K562 (cell line): ENCODE data around the gene ATP5MK. TPM values are rescaled to one million over a fixed set of nuclear protein-coding genes. Genes with fewer than 3 reads are reported as not detected.

Experiments
- BHLHE40 ChIP-seq: IDR thresholded peaks from 2 replicates; pipeline ENCODE4 v1.6.1; 2011; ENCODE audit warnings: low read length, improper control_type of control experiment
- CBFA2T3 ChIP-seq: fragments of 450-650 bp; IDR thresholded peaks from 2 replicates; pipeline ENCODE4 v1.6.1; 2017
- CHD4 ChIP-seq: fragments of 200-600 bp; sonication (generic); IDR thresholded peaks from 3 replicates; pipeline ENCODE4 v1.6.1; 2012; ENCODE audit warnings: low read depth, mild to moderate bottlenecking, mixed read lengths, low read length, inconsistent platforms; ENCODE audit not compliant: insufficient read depth, insufficient replicate concordance, poor library complexity, severe bottlenecking
- CTBP1 ChIP-seq: fragments of 450-650 bp; IDR thresholded peaks from 2 replicates; pipeline ENCODE4 v1.6.1; 2016; ENCODE audit warnings: borderline replicate concordance
- ELF1 ChIP-seq: fragments of 200-800 bp; sonication (Bioruptor generic); IDR thresholded peaks from 2 replicates; pipeline ENCODE4 v1.6.1; 2016; ENCODE audit warnings: missing genetic modification characterization, missing compliant biosample characterization
- HDAC1 ChIP-seq, 2 experiments: fragments of 450-650 bp; IDR thresholded peaks; 2 replicates each; pipeline ENCODE4 v1.6.1; 2016 to 2017; ENCODE audit warnings: inconsistent platforms in 1 of 2, mild to moderate bottlenecking in 1 of 2, moderate library complexity in 1 of 2
- HDAC2 ChIP-seq: fragments of 450-650 bp; IDR thresholded peaks from 2 replicates; pipeline ENCODE4 v1.6.1; 2016; ENCODE audit warnings: mild to moderate bottlenecking
- ILF3 ChIP-seq: fragments of 450-650 bp; IDR thresholded peaks from 2 replicates; pipeline ENCODE4 v1.6.1; 2018; ENCODE audit warnings: antibody characterized with exemption, mild to moderate bottlenecking, moderate library complexity, borderline replicate concordance
- LCOR ChIP-seq: sonication (generic); formaldehyde crosslinking; IDR thresholded peaks from 2 replicates; pipeline ENCODE4 v1.8.0; 2022; ENCODE audit warnings: mild to moderate bottlenecking, missing genetic modification reagents
- MECOM ChIP-seq: fragments of 250-450 bp; sonication (Bioruptor Pico); IDR thresholded peaks from 2 replicates; pipeline ENCODE4 v1.8.0; 2022; ENCODE audit warnings: inconsistent platforms
- POLR3A ChIP-seq: IDR thresholded peaks from 2 replicates; pipeline ENCODE4 v1.6.1; 2011; ENCODE audit warnings: borderline replicate concordance, mild to moderate bottlenecking, moderate library complexity; ENCODE audit not compliant: insufficient read length, insufficient read depth; ENCODE audit errors: extremely low read depth
- PRPF4 ChIP-seq: fragments of 200-400 bp; formaldehyde crosslinking; IDR thresholded peaks from one replicate; pipeline ENCODE4 v1.6.1; 2017; ENCODE audit warnings: low read length, low read depth, mild to moderate bottlenecking; ENCODE audit not compliant: insufficient read depth, poor library complexity, severe bottlenecking
- PURB ChIP-seq: sonication (generic); formaldehyde crosslinking; IDR thresholded peaks from 2 replicates; pipeline ENCODE4 v1.9.0; 2021; ENCODE audit warnings: low read depth, mild to moderate bottlenecking, missing genetic modification reagents
- RBFOX2 ChIP-seq: fragments of 200-400 bp; formaldehyde crosslinking; IDR thresholded peaks from 2 replicates; pipeline ENCODE4 v1.6.1; 2017; ENCODE audit warnings: low read depth, mild to moderate bottlenecking, low read length, moderate library complexity
- ZBTB8A ChIP-seq: fragments of 450-650 bp; IDR thresholded peaks from 2 replicates; pipeline ENCODE4 v1.6.1; 2018; ENCODE audit warnings: mild to moderate bottlenecking, moderate library complexity; ENCODE audit not compliant: partially characterized antibody
- ZFP36 ChIP-seq: fragments of 150-350 bp; IDR thresholded peaks from 2 replicates; pipeline ENCODE4 v1.6.1; 2018; ENCODE audit warnings: low read length, low read depth; ENCODE audit not compliant: partially characterized antibody
- ZNF165 ChIP-seq: fragments of 250-450 bp; sonication (Bioruptor Pico); IDR thresholded peaks from 2 replicates; pipeline ENCODE4 v1.4.0; 2020; ENCODE audit warnings: borderline replicate concordance
- ZNF263 ChIP-seq: sonication (generic); formaldehyde crosslinking; IDR thresholded peaks from 2 replicates; pipeline ENCODE4 v1.8.0; 2022; ENCODE audit warnings: mild to moderate bottlenecking, missing genetic modification reagents, borderline replicate concordance
- ZNF384 ChIP-seq: IDR thresholded peaks from 2 replicates; pipeline ENCODE4 v1.6.1; 2012; ENCODE audit warnings: low read depth, low read length, improper control_type of control experiment
- ZNF699 ChIP-seq: fragments of 250-450 bp; sonication (Bioruptor Pico); IDR thresholded peaks from 2 replicates; pipeline ENCODE4 v1.8.0; 2021; ENCODE audit warnings: mild to moderate bottlenecking, moderate library complexity; ENCODE audit not compliant: insufficient replicate concordance
- ZZZ3 ChIP-seq: fragments of 450-650 bp; IDR thresholded peaks from 2 replicates; pipeline ENCODE4 v1.6.1; 2016; ENCODE audit warnings: antibody characterized with exemption, mild to moderate bottlenecking, moderate library complexity
- polyA plus RNA-seq, 8 experiments: library from polyadenylated mRNA; depleted of rRNA in 4 of 8; stranded (reverse) in 5 of 8; unstranded in 3 of 8; fragments of >200 nt; fragmentation: Nextera tagmentation in 2 of 8; fragmentation: Illumina TruSeq in 1 of 8; extraction: Ambion mirVana in 2 of 8; extraction: Trizol in 1 of 8; gene quantifications; 2 replicates each; pipeline versions ENCODE4 v1.2.1 to v1.2.3, GENCODE V29; 2011 to 2014; ENCODE audit warnings: inconsistent platforms in 1 of 8, missing spikeins in 1 of 8
- total RNA-seq, 7 experiments: library from RNA; depleted of rRNA in 6 of 7; stranded (reverse); fragments of >200 nt in 6 of 7; fragmentation: Illumina TruSeq in 2 of 7; extraction: Trizol in 2 of 7; gene quantifications; 2 replicates each; pipeline versions ENCODE4 v1.2.1 to v1.2.3, GENCODE V29; 2011 to 2021; ENCODE audit warnings: low replicate concordance in 1 of 7
- TF ChIP-seq, protein P1 (sequence below), 2 experiments: fragments of 450-650 bp; IDR thresholded peaks; 2 replicates each; pipeline ENCODE4 v1.6.1; 2016
- TF ChIP-seq, protein P2 (sequence below): sonication (generic); formaldehyde crosslinking; IDR thresholded peaks from 2 replicates; pipeline ENCODE4 v1.8.0; 2022; ENCODE audit warnings: missing genetic modification reagents, mild to moderate bottlenecking, borderline replicate concordance
- TF ChIP-seq, protein P3 (sequence below): fragments of 150-350 bp; IDR thresholded peaks from 2 replicates; pipeline ENCODE4 v1.6.1; 2014; ENCODE audit warnings: low read depth, mild to moderate bottlenecking, low read length, borderline replicate concordance

The ATP5MK gene
- total and polyA plus RNA-seq, 9 of the 15 experiments (the other 6 are each of a cell fraction or from before 2014, with no cell fraction given) = 182 to 1,810 (median 741) TPM

DNA sequence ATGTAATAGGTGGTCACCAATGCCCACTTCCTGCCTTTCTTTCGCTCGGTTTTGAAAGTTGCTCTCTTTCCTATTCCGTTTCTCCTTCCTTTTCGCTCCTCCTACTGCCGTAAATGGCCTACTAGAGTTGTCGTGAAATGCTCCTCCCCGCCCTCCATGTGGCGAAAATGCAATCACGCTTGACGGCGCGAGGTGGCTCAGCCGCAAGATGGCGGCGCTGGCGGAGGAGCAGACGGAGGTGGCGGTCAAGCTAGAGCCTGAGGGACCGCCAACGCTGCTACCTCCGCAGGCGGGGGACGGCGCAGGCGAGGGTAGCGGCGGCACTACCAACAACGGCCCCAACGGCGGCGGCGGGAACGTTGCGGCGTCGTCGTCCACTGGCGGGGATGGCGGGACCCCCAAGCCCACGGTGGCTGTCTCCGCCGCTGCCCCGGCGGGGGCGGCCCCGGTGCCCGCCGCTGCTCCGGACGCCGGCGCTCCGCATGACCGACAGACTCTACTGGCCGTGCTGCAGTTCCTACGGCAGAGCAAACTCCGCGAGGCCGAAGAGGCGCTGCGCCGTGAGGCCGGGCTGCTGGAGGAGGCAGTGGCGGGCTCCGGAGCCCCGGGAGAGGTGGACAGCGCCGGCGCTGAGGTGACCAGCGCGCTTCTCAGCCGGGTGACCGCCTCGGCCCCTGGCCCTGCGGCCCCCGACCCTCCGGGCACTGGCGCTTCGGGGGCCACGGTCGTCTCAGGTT lies 28.3 kb downstream of the ATP5MK start, which contains the start of gene TAF5 (continued):
- TF ChIP-seq, protein P1, sequence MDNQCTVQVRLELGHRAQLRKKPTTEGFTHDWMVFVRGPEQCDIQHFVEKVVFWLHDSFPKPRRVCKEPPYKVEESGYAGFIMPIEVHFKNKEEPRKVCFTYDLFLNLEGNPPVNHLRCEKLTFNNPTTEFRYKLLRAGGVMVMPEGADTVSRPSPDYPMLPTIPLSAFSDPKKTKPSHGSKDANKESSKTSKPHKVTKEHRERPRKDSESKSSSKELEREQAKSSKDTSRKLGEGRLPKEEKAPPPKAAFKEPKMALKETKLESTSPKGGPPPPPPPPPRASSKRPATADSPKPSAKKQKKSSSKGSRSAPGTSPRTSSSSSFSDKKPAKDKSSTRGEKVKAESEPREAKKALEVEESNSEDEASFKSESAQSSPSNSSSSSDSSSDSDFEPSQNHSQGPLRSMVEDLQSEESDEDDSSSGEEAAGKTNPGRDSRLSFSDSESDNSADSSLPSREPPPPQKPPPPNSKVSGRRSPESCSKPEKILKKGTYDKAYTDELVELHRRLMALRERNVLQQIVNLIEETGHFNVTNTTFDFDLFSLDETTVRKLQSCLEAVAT (IDR thresholded peaks at IDR 0.05) = no peak
- no peak for TF ChIP-seq ZNF384
- peak; percentile 82 for TF ChIP-seq RBFOX2
- TF ChIP-seq CTBP1 = no peak
- TF ChIP-seq, protein P2, sequence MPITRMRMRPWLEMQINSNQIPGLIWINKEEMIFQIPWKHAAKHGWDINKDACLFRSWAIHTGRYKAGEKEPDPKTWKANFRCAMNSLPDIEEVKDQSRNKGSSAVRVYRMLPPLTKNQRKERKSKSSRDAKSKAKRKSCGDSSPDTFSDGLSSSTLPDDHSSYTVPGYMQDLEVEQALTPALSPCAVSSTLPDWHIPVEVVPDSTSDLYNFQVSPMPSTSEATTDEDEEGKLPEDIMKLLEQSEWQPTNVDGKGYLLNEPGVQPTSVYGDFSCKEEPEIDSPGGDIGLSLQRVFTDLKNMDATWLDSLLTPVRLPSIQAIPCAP (CRISPR knock-in tag) = no peak
- TF ChIP-seq MECOM (CRISPR knock-in tag) = no peak
- no peak for TF ChIP-seq POLR3A
- TF ChIP-seq LCOR (CRISPR knock-in tag) = no peak
- TF ChIP-seq HDAC2 = no peak
- TF ChIP-seq ELF1 (tag) = peak; percentile 78
- TF ChIP-seq BHLHE40 = 0 out of 2 replicates have a peak, but pooled peaks have one; percentile 5
- TF ChIP-seq ZZZ3 = no peak
- no peak for TF ChIP-seq ZNF263 (CRISPR knock-in tag)
- TF ChIP-seq HDAC1 (IDR thresholded peaks at IDR 0.05) = no peak
- TF ChIP-seq ZBTB8A = no peak
- TF ChIP-seq ZNF699 (CRISPR knock-in tag) = no peak
- no peak for TF ChIP-seq ZNF165 (CRISPR knock-in tag)
- TF ChIP-seq PURB = no peak
- no peak for TF ChIP-seq PRPF4
- TF ChIP-seq, protein P3, sequence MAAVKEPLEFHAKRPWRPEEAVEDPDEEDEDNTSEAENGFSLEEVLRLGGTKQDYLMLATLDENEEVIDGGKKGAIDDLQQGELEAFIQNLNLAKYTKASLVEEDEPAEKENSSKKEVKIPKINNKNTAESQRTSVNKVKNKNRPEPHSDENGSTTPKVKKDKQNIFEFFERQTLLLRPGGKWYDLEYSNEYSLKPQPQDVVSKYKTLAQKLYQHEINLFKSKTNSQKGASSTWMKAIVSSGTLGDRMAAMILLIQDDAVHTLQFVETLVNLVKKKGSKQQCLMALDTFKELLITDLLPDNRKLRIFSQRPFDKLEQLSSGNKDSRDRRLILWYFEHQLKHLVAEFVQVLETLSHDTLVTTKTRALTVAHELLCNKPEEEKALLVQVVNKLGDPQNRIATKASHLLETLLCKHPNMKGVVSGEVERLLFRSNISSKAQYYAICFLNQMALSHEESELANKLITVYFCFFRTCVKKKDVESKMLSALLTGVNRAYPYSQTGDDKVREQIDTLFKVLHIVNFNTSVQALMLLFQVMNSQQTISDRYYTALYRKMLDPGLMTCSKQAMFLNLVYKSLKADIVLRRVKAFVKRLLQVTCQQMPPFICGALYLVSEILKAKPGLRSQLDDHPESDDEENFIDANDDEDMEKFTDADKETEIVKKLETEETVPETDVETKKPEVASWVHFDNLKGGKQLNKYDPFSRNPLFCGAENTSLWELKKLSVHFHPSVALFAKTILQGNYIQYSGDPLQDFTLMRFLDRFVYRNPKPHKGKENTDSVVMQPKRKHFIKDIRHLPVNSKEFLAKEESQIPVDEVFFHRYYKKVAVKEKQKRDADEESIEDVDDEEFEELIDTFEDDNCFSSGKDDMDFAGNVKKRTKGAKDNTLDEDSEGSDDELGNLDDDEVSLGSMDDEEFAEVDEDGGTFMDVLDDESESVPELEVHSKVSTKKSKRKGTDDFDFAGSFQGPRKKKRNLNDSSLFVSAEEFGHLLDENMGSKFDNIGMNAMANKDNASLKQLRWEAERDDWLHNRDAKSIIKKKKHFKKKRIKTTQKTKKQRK = no peak
- no peak; the same call in 1 of the 2 replicates for TF ChIP-seq ILF3
- no peak for TF ChIP-seq CBFA2T3
- TF ChIP-seq CHD4 = no peak
- no peak for TF ChIP-seq ZFP36
